ENCODE measurements around the gene IVL.

The IVL gene

DNA sequence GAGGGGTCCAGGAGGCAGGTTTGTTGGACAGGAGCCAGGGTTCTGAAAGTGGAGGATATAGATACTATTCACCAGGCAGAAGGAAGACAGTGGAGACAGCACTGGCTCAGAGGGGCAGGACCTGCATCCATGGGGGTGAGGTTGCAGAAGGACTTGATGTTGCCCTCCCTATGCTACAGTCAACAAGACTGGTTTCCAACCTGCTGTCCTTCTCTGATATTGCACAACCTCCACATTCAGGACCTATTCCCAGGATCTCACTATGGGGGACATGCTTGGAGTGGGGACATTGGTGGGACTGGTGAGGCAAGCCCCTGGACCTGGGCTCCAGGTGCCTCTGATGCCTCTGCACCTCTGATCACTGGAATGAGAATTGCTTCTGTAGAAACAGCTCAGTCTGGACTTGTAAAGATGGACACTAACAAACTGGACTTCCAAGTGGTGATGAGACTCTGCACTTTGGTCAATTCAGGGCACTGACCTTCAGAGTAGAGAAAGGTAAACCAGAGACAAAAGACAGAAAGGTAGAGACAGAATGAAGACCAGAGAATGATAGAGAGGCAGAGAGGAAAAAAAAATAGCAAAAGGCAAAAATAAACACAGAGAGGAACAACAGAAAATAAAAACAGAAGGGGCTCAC, 28.7 kb upstream of the IVL start:
- H3K9me3 ChIP-seq (ENCODE audit: insufficient read depth, low read length), result no peaks in the 10 kb centered on the region
- no peak overlapping the region for H3K4me3 ChIP-seq (ENCODE audit: insufficient read depth, low read length, poor library complexity, severe bottlenecking)
- H4K20me1 ChIP-seq (ENCODE audit: low read depth, low read length), result no peaks in the 10 kb centered on the region
- no peaks in the 10 kb centered on the region for H3K79me2 ChIP-seq (ENCODE audit: insufficient read depth, low read length)
- H3F3A ChIP-seq (ENCODE audit: insufficient read depth), result no peaks in the 10 kb centered on the region
- no peak overlapping the region for H2AFZ ChIP-seq (ENCODE audit: low read depth, low read length, severe bottlenecking)
- no peak overlapping the region for H3K9ac ChIP-seq (ENCODE audit: low read length)
- no peaks in the 10 kb centered on the region for H3K9me2 ChIP-seq (replicated peaks; ENCODE audit: insufficient read depth, low read length)
- no peak overlapping the region for H3K27ac ChIP-seq (ENCODE audit: low read depth, low read length)
- no peaks in the 10 kb centered on the region for H3K27me3 ChIP-seq (ENCODE audit: low read length)
- H3K36me3 ChIP-seq (ENCODE audit: low read length), result no peaks in the 10 kb centered on the region
- TF ChIP-seq, protein P1, sequence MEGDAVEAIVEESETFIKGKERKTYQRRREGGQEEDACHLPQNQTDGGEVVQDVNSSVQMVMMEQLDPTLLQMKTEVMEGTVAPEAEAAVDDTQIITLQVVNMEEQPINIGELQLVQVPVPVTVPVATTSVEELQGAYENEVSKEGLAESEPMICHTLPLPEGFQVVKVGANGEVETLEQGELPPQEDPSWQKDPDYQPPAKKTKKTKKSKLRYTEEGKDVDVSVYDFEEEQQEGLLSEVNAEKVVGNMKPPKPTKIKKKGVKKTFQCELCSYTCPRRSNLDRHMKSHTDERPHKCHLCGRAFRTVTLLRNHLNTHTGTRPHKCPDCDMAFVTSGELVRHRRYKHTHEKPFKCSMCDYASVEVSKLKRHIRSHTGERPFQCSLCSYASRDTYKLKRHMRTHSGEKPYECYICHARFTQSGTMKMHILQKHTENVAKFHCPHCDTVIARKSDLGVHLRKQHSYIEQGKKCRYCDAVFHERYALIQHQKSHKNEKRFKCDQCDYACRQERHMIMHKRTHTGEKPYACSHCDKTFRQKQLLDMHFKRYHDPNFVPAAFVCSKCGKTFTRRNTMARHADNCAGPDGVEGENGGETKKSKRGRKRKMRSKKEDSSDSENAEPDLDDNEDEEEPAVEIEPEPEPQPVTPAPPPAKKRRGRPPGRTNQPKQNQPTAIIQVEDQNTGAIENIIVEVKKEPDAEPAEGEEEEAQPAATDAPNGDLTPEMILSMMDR (IDR thresholded peaks at IDR 0.05; ENCODE audit: insufficient read depth, low read length, poor library complexity, severe bottlenecking), result no peak
- TF ChIP-seq EZH2phosphoT487 (conservative IDR thresholded peaks at IDR 0.05; ENCODE audit: low read length), result no peak
- no peak overlapping the region for H3K4me2 ChIP-seq (ENCODE audit: low read depth, low read length, poor library complexity, severe bottlenecking)

DNA sequence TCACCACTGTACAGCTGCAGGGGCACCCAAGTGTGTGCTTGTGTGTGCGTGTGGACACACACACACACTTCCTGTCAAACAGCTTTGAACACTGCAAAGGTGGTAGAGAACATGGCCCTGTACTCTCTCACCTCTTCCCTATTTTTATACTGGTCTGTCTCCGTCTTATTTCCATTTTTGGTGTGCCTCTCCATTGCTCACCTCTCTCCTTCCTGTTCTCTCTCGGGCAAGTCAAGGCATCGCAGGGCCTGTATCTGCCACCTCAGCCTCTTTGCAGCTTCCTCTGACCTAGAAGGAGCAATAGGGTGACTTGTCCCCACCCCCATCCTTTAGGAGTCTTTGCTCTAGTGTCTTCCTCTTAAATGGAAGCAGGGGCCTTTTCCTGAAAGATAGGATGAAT, 28.0 kb upstream of the IVL start:
- Histone ChIP-seq H3K9me2 (replicated peaks; ENCODE audit: insufficient read depth, low read length) (no peaks in the 10 kb centered on the region), H3K79me2 (ENCODE audit: insufficient read depth, low read length) (no peaks in the 10 kb centered on the region), H3K4me2 (ENCODE audit: low read depth, low read length, poor library complexity, severe bottlenecking) (no peak overlapping the region), H2AFZ (ENCODE audit: low read depth, low read length, severe bottlenecking) (no peak overlapping the region), H3K27ac (ENCODE audit: low read depth, low read length) (no peak overlapping the region), H3K9me3 (ENCODE audit: insufficient read depth, low read length) (no peaks in the 10 kb centered on the region), H3K4me3 (ENCODE audit: insufficient read depth, low read length, poor library complexity, severe bottlenecking) (no peak overlapping the region), H3K36me3 (ENCODE audit: low read length) (no peaks in the 10 kb centered on the region), H3K27me3 (ENCODE audit: low read length) (no peaks in the 10 kb centered on the region), H3F3A (ENCODE audit: insufficient read depth) (no peaks in the 10 kb centered on the region), H4K20me1 (ENCODE audit: low read depth, low read length) (no peaks in the 10 kb centered on the region), H3K9ac (ENCODE audit: low read length) (no peak overlapping the region)
- TF ChIP-seq EZH2phosphoT487 (conservative IDR thresholded peaks at IDR 0.05; ENCODE audit: low read length), result no peak
- TF ChIP-seq, protein P1 (IDR thresholded peaks at IDR 0.05; ENCODE audit: insufficient read depth, low read length, poor library complexity, severe bottlenecking), result no peak

DNA sequence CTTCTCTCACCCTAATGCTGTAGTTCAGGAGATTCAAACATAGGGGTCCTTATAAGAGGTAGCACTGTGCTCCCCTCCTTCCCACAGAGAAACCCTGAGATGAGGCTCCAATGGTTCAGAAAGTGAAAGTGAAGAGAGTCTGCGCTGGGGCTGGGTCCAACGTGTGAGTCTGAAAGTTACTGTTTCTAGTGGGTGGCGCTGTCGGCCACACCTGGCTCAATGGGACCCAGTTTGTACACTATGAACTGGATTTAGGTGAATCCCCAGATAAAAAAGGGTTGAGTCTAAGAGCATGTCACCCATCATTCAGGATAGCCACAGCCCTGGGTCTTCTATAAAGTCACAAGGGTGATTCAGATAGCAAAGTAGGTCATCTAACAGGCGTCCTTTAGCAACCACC, 27.4 kb upstream of the IVL start:
- Histone ChIP-seq H3K4me3 (ENCODE audit: insufficient read depth, low read length, poor library complexity, severe bottlenecking) (no peak overlapping the region), H3F3A (ENCODE audit: insufficient read depth) (no peaks in the 10 kb centered on the region), H2AFZ (ENCODE audit: low read depth, low read length, severe bottlenecking) (no peak overlapping the region), H3K27me3 (ENCODE audit: low read length) (no peaks in the 10 kb centered on the region), H3K9me2 (replicated peaks; ENCODE audit: insufficient read depth, low read length) (no peaks in the 10 kb centered on the region), H4K20me1 (ENCODE audit: low read depth, low read length) (no peaks in the 10 kb centered on the region), H3K4me2 (ENCODE audit: low read depth, low read length, poor library complexity, severe bottlenecking) (no peak overlapping the region), H3K27ac (ENCODE audit: low read depth, low read length) (no peak overlapping the region), H3K9ac (ENCODE audit: low read length) (no peak overlapping the region), H3K9me3 (ENCODE audit: insufficient read depth, low read length) (no peaks in the 10 kb centered on the region), H3K79me2 (ENCODE audit: insufficient read depth, low read length) (no peaks in the 10 kb centered on the region), H3K36me3 (ENCODE audit: low read length) (no peaks in the 10 kb centered on the region)
- TF ChIP-seq EZH2phosphoT487 (conservative IDR thresholded peaks at IDR 0.05; ENCODE audit: low read length), result no peak
- TF ChIP-seq, protein P1 (IDR thresholded peaks at IDR 0.05; ENCODE audit: insufficient read depth, low read length, poor library complexity, severe bottlenecking), result no peak

Measured in SU-DHL-6 (cell line).